Hair follicle dermal papilla cell (primary cell): ENCODE results near the gene AP1AR. TPM values are rescaled to one million over a fixed set of nuclear protein-coding genes. Genes with fewer than 3 reads are reported as not detected.

ENCODE experiments used
- total RNA-seq: library from RNA; depleted of rRNA; stranded (reverse); fragments of >200 nt; gene quantifications from 2 replicates; pipeline ENCODE4 v1.2.3, GENCODE V29; 2012

AP1AR gene, protein sequence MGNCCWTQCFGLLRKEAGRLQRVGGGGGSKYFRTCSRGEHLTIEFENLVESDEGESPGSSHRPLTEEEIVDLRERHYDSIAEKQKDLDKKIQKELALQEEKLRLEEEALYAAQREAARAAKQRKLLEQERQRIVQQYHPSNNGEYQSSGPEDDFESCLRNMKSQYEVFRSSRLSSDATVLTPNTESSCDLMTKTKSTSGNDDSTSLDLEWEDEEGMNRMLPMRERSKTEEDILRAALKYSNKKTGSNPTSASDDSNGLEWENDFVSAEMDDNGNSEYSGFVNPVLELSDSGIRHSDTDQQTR
- 18.5 and 18.9 TPM in 2 replicates for total RNA-seq

DNA sequence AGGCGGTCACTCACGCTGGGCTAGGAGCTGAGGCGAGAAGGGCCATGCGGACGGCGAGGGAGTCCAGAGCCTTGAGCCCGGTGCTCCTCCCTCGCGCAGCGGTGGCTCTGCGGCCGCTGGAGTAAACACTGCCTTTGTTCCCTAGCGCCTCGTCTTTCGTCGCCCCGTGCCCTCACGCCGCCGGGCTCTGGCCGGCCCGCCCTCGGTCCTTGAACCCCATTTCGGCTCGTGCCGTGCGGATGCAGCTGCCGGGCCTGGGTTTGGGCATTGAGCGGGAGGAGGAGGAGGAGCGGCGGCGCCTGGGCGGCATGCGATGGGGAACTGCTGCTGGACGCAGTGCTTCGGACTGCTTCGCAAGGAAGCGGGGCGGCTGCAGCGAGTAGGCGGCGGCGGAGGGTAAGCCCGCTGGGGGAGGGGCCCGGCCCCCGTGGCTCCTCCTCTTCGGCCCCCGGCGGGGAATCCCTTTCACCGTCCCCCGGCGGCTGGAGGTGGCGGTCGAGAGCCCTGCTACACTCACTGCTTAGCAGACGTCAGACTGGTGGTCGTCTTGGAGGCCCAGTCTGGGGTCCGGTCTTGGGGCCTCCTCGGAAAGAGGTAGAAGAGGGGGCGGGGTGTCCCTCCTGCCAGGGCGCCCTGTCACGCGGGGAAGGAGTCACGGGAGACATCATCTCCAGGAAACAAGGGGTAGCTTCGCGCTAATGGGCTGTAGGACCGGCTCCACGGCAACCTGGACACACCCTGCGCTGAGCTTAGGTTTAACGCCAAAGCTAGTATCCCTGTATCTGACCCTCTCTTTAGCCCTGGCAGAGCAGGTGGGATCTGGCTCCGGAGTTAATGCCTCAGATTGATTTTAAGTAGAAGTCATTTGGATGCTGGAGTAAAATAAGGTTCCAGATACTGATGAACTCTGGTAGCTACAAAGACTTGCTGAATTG lies at the start of gene AP1AR:
TSS of gene AP1AR (plus strand) at position 9 of the 935 bp plus-strand sequence. CDS start at position 314, 305 bp downstream.

GRCh38 chr4:112296949-112297880 lies 65.6 kb downstream of the AP1AR start, which contains the start of gene ALPK1:
ALPK1 (plus strand) TSS chr4:112297369.

Other genes starting within 250 kb of the AP1AR start
- gene FAM241A, start 86.3 kb upstream of the AP1AR start, total RNA-seq = 1.9 and 2.1 TPM in 2 replicates
- 4.7 and 5.0 TPM in 2 replicates for gene TIFA, start 54.1 kb downstream of the AP1AR start, total RNA-seq
- 23.0 and 31.6 TPM in 2 replicates for gene ALPK1, start 65.6 kb downstream of the AP1AR start, total RNA-seq